Activated T-cell treated with anti-CD3 and anti-CD28 coated beads for 48 hours (primary cell): ENCODE results near the gene ILDR2.

ENCODE experiments used
- DNase-seq: peaks from one replicate; pipeline ENCODE4 v3.0.0-alpha.2; 2020; ENCODE audit warnings: low read depth

Gene ILDR2, protein sequence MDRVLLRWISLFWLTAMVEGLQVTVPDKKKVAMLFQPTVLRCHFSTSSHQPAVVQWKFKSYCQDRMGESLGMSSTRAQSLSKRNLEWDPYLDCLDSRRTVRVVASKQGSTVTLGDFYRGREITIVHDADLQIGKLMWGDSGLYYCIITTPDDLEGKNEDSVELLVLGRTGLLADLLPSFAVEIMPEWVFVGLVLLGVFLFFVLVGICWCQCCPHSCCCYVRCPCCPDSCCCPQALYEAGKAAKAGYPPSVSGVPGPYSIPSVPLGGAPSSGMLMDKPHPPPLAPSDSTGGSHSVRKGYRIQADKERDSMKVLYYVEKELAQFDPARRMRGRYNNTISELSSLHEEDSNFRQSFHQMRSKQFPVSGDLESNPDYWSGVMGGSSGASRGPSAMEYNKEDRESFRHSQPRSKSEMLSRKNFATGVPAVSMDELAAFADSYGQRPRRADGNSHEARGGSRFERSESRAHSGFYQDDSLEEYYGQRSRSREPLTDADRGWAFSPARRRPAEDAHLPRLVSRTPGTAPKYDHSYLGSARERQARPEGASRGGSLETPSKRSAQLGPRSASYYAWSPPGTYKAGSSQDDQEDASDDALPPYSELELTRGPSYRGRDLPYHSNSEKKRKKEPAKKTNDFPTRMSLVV

DNA sequence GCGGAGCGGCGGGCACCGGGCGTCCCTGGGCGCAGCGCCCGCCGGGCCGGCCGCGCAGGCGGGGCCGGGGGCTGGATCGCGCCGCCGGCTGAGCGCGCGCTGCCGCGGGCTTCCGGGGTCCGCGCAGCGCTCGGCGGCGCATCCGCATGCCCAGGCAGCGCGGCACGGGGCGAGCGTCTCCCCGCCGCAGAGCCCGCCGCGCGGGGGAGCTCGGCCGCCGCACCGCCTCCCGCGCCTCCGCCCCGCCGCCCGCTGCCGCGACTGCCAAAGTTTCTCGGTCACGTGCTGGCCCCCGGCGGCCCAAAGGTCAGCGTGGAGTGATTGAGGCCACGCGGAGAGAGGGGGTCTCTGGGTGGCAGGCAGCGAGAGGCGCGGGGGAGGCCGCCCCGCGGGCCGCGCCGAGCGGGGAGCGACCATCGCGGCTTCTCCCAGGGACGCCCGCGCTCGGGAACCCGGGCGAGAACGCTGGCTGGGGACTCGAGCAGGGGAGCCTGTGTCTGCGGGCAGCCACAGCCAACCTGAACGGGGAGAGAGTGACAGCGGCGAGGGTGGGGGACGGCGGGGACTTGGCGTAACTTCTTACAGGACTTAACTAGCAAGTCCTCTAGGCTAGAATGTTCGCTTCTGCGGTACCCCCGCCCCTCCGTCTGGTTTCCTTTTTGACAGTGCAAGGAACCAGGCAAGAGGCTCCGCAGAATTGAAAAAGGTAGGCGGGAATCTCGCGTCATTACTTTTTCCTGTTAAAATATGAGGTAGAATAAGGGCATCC is at the start of gene ILDR2:
TSS of gene ILDR2 (minus strand) at position 180 of the 769 bp plus-strand sequence. CDS start 272 bp downstream, outside the sequence.
- DNase-seq, result peak; percentile 52

DNA sequence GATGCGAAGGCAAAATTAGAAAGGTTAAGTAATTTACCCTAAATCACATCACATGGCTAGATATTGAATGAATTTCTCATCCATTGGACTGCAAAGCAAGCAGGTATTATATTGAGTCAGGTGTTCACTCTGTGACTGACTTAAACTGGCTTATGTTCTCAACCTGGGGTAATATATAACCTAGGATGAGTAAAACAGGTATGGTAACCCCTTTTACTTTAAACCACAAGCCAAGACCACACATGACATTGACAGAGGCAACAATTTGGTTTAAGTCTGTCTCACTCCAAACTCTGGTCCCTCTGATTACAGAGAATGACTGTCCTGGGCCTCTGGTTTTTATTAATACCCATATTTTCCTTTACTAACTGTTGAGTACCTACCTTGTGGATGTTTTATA is 47.0 kb upstream of the ILDR2 start:
- DNase-seq, result no peak

DNA sequence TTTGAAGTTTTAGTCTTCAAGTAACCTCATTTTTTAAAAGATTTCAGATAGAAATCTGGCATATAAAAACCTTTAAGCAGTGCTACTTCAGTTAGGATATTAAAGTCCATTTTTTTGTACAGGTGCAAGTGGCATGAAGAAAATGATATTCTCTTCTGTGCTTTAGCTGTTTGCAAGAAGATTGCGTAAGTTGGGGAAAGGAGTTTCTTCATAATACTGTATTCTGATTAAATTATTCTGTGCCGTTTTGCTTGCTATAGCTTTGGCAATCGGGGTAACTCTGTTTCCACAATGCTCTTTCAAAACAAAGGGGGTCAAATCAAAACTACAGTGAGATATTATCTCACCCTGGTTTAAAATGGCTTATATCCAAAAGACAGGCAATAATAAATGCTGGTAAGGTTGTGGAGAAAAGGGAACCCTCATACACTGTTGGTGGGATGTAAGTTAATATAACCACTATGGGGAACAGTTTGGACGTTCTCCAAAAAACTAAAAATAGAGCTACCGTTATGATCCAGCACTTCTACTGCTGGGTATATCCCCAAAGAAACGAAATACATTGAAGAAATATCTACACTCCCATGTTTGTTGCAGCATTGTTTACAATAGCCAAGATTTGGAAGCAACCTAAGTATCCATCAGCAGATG is 40.9 kb upstream of the ILDR2 start:
- DNase-seq, result no peak

DNA sequence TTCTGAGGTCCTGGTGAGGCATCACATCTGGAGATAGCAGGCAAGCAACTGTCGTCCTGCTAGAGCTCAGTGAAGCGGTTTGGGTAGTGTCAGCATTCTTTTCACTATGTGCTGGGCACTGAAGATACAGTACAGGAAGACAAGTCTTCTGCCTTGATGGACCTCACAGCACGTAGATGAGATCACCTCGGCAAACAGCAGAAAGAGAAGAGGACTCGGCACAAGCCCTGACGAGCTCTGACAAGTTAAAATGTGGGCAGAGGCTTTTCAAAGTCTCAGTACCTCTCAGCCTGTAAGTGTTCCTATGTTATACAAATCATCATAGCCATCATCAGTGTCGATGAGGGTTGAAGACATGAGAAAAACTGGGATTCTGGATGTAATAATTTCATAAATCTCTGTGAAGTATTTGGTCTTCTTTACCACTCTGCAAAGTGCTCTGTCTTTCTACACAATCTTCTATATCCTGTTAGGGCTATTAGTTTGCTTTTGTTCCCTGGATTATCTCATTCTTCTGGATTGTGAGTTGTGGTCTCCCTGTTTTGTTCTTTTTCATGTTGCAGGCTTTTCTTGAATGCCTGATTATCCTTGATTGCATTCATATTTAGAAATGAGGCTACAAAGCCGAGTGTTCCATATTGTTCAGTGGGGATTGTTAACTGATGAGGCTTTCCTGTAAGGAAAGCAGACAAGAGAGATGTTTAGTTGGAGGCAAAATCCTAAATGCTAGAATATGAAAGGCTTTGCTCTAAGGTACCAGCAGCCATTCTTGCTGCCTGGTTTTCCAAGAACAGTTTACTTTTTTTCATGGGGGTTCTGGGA is 38.0 kb upstream of the ILDR2 start:
- DNase-seq, result no peak

DNA sequence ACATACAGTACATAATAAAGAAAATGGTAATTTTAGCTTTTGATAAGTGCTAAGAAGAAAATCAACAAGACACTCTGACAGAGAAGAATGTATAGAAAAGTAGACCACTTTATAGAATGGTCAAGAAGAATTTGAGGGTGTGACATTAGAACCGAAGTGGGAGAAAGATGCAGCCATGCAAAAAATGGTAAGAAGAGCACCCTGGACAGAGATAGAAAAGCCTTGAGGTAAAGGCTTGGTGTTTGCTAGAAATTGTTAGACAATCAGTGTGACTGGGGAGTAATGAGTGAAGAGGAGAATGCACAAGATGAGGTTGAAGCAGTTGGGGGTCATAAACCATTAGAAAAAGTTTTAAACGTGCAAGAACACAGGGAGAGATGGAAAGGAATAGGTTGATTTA is 37.2 kb upstream of the ILDR2 start:
- DNase-seq, result no peak

DNA sequence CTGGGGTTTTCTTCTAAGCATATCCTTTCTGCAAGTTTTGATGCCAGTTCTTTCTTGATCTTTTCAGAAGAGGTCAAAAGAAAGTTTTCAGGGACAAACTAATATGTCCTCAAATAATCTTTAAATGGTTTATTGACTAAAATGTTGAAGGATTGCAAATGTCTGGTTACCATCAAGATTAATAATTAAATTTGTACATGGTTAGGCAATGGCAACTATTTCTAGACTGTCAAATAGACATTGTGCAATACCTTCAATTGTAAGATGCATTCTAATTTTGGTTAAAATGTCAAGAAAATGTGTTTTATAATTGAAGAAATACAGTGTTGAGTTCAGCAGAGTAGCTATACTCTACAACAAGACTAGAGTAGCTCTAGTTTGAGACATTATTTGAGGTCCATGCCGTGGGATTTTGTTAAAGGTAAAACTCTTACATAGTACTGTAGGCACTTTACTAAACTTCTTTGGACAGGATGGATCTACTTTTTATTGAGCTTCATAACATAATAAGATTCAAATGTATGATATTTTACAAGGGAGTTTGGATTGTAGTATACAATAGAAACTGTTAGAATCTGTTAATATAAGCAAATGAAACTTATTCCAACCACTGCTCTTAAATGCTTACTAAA is 36.3 kb upstream of the ILDR2 start:
- DNase-seq, result no peak

DNA sequence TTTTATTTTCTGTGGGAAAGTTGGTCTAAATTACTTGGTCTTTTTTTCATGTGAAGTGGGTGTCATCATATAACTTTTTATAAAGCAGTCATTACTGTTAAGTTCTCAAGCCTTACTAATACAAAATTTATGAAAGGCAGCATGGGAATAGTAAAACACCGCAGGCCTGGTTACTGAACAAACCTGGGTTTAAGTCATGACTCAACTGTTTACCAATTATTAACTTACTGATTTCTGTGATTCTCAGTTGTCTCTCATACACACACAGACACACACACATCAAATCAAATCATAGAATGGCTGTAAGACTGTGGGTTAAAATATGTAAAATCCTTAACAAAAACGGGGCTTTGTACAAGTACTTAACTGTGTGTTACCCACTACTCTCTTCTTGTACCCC is 28.4 kb upstream of the ILDR2 start:
- no peak for DNase-seq

DNA sequence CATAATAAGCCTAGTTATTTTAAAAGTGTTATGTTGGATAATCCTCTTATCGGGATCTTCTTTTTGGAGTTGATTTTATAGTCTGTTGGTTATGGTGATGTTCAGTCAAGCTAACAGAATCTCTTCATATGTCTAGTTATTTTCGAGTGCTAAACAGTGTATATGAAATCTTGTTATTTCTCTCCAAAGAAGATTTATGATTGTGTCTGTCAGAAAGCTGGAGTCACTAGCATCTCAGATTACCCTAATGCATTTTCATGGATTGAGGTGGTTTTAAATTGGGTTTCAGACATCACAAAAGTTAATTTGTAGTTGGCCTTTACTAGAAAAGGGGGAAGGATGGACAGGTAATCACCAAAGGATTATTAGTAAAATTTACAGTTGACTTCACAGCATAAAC is 27.0 kb upstream of the ILDR2 start:
- DNase-seq, result no peak

DNA sequence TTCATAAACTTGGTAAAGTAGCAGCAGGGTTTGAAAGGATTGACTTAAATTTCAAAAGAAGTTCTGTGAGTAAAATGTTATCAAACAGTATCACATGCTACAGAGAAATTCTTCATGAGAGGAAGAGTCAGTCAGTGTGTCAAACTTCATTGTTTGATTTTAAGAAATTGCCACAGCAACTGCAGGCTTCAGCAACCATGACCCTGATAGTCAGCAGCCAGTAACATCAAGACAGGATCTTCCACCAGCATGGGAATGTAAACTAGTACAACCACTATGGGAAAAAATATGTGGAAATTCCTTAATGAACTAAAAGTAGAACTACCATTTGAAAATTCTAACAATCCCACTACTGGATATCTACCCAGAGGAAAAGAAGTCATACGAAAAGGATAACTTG is 25.2 kb upstream of the ILDR2 start:
- no peak for DNase-seq

DNA sequence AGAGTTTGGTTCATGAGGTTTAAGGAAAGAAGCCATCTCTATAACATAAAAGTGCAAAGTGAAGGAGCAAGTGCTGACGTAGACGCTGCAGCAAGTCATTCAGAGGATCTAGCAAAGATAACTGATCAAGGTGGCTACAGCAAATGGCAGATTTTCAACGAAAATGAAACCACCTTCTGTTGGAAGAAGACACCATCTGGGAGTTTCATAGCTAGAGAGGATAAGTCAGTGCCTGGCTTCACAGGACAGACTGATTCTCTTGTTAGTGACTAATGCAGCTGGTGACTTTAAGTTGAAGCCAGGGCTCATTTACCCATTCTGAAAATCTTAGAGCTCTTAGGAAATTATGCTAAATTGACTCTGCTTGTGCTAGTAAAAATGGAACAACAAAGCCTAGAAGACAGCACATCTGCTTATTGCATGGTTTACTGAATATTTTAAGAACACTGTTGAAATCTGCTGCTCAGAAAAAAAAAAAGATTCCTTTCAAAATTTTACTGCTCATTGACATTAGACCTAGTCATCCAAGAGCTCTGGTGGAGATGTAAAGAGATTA is 24.2 kb upstream of the ILDR2 start:
- DNase-seq, result no peak

DNA sequence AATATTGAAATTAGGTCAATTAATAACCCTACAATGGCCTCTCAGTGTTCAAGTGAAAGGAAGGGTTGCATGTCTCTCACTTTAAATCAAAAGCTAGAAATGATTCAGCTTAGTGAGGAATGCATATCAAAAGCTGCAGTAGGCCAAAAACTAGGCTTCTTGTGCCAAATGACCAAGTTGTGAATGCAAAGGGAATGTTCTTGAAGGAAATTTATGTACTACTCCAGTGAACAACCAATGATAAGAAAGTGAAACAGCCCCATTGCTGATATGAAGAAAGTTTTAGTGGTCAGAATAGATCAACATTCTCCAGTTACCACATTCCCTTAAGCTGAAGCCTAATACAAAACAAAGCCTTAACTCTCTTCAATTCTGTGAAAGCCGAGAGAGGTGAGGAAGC is 23.7 kb upstream of the ILDR2 start:
- DNase-seq, result no peak

DNA sequence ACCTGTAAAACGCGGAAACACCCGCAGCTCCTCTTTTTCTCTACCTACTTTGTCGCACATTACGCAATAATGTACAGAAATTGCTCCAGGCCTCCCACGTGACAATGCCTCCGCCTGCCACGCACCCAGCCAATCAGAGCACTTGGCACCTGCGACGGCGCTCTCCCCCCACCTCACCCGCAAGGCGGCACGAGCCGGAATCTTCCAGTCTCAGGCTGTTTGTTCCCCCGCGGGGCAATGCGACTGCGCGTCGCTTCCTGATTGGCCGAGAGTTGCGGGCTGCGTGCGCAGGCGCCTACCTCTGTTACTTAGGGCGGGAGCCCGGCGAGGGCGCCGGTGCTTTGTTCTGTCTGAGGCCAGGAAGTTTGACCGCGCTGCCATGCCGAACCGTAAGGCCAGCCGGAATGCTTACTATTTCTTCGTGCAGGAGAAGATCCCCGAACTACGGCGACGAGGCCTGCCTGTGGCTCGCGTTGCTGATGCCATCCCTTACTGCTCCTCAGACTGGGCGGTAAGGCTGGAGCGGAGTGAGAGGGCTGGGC is 13.7 kb upstream of the ILDR2 start, which contains the start of gene MAEL:
TSS of gene MAEL (plus strand) at position 307 of the 542 bp plus-strand sequence. CDS start at position 380, 73 bp downstream.
- no peak for DNase-seq

DNA sequence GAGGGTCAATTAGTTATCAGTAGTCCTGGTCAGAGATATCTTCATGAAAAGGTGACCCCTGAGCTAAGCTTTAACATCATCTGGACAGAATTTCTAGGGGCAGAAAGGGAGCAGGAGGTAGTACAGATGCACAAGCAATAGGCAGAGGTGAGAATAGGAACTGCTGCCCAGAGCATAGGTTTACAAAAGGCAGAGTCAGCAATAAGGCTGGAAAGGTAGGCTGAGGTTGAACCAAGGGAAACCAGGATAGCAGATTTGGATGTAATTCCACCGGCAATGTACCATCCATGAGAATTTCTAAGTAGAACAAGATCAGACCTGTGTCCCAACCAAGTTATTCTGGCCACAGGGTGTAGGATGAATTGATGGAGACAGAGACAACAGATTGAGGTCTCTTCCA is 6.2 kb upstream of the ILDR2 start:
- DNase-seq, result no peak

DNA sequence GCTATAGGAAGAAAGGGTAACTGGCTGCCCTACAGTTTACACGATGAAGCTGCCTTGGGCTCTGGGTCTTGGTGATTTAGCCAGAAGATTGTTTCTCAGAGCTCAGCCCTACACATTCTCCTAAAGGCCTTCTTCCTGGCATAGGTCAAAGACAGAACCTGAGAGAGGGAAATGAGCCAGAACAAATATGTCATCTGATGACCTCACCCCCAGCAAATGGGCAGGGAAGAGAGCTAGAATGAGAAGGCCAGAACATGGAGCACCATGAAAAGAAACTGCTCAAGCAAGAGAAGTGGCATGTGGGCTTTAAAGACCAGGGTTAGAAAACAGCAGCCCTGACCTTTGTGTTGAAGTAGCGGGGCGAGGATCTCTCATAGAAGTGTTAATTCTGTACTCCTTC is 5.5 kb upstream of the ILDR2 start:
- no peak for DNase-seq

DNA sequence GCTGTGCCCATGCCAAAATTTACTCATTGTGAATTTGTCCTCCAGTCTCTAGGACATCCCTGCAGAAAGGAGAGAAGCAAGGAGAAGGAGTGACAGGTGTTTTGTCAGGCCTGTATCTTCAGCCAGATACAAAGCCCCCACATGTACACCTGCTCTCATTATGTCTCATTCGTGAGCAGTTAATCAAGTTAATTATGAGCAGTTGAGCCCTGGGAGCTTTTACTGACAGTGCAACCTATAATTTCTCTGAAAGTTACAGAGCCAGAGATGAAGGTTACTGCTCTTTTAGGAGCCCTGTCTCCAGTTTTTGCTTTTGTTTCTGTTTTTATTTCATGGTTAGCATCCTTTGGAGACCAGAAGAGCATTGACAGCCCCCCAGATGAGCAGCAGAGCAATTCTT is 5.0 kb upstream of the ILDR2 start:
- DNase-seq, result no peak

DNA sequence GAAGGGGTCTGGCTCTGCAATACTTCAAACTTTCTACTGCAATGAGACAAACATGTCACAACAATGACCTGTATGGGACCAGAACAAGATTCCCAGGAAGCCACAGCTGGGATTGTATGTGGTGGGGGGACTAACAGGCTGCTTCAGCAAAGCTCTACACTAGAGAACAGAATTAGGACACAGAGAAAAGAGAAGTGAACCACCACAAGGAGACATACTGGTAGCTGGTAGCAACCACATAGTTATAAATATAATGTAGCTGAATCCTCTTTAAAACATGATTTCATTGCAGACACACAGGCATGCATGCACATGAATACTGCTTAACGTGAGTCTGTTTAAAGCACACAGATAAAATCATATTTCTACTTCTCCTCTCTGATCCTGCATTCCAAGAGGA is 3.5 kb upstream of the ILDR2 start:
- no peak for DNase-seq

DNA sequence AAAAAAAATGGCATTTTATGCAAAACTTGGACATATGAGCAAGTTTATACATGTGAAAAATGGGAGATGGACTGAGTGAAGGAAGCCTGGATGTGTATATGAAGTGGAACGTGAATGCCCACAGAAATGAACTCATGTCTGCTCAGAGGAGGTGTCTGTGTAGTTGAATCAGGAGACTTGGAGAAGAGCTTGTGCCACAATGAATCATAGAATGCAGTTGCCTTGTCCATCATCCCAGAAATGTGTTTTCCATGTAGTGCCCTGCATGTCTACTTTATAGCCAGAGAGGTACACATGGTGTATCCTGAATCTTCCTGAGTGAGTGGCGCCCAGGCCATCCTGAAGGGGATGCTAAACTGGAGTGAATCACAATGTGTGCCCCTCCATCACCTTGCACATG is 2.6 kb upstream of the ILDR2 start:
- no peak for DNase-seq

DNA sequence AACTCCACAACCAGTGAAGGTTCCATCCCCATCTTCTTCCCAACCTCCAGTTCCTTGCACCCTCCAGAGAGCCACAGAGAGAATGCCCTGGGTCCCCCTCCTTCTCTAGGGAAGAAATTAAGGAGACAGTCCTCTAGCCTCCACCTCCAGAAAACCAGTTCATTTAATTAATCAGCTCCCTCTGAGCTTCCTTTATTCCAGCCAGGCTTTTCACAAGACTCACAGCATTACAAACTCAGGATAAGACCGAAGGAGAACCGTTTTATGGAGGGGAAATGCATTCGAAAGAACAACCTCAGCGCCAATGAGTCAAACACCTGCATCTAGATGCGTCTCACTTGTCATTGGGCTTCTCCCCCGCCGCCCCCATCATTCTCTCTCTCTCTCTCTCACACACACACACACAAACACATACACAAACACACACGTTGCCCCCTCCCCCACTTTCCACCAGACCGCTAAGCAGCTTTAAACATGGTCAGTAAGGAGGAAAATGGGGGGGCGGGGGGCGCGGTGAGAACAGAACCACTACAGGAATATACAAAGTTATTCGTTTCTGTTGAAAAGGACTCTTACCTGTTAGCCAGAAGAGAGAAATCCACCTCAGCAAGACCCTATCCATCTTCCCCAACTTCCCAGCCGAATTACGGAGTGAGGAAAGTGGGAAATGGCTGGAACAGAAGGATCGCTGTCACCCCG is 544 bp downstream of the ILDR2 start:
- DNase-seq, result peak; percentile 31

DNA sequence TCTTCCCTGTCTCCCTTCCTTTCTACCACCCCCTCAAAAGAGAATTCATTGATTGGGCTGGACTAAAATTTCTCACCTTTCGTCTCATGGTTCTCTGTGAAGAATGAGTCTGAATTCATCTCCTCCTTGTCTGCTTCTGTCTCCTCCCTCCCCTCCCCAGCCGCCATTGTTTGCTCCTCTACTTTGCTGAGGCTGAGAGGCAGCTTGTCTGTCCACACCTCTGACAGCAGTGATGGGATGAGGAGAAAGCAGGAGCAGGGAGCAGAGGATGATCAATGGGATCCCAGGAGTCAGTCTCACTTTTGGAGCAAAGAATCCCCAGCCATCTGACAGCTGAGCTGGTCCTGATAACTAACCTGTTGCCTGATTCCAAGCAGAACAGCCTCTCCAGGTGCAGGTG is 2.5 kb downstream of the ILDR2 start:
- DNase-seq, result no peak

DNA sequence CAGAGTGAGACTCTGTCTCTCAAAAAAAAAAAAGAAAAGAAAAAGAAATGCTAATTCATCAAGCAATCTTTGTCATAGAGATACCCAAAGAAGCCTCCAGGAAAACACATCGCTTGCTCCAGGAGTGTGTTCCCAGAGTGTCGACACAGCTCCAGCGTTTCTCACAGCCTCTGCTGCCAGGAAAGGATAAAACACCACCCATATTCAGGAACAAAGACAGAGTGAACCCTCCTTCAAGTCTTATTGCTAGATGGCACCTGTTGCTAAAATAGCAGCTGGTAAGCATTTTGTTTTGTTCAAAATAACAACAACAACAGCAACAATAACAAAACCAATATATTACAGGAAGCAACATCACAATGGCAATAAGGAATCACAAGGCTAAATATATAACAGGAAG is 3.1 kb downstream of the ILDR2 start:
- no peak for DNase-seq
